AG10803 (cell line): ENCODE results near the gene TMCO4.
"Not testable (repeated sequence)": the region's sequence is repeated elsewhere in the genome, so short reads cannot be mapped to it uniquely, and the experiment has no call there.

Source experiments
- DNase-seq: peaks from one replicate; pipeline ENCODE4 v3.0.0; 2010; ENCODE audit warnings: low read depth
- H3K4me3 ChIP-seq: 2 replicates; pipeline ENCODE4 v1.5.1; 2011; ENCODE audit warnings: mild to moderate bottlenecking, low read length, control low read depth
- CTCF ChIP-seq: conservative IDR thresholded peaks from 2 replicates; pipeline ENCODE4 v1.5.1; 2011; ENCODE audit warnings: mild to moderate bottlenecking, low read length, control low read depth, inconsistent platforms

The TMCO4 gene

DNA sequence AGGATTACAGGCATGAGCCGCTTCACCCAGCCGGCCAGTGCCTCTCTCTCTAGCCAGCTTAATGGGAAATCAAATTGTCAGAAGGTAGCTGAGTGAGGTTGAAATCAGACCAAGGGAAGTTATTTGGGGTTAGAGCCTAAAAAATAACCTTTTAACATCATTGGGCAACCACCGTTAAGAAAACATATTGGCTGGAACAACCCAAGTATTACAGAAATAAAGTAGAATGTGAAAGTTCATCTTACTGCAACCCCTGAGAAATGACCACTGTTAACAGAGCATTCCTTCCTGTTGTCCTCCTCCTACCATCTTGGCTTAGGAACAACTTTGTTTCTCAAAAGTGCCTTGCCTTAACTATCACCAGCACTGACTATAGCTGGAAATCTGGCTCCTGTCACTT lies 18.6 kb upstream of the TMCO4 start:
- no peak for DNase-seq
- TF ChIP-seq CTCF = no peak
- H3K4me3 ChIP-seq = no peak overlapping the region

- no peak for TF ChIP-seq CTCF
- no peak for DNase-seq
- H3K4me3 ChIP-seq = no peak overlapping the region
Measured at GRCh38 chr1:19817160-19817559, 17.4 kb upstream of the TMCO4 start.

GRCh38 chr1:19816737-19817086 lies 17.0 kb upstream of the TMCO4 start:
- not testable (repeated sequence) for H3K4me3 ChIP-seq, DNase-seq

GRCh38 chr1:19815801-19816736 lies 16.4 kb upstream of the TMCO4 start:
- TF ChIP-seq CTCF = no peak
- no peak overlapping the region for H3K4me3 ChIP-seq
- DNase-seq = no peak

DNA sequence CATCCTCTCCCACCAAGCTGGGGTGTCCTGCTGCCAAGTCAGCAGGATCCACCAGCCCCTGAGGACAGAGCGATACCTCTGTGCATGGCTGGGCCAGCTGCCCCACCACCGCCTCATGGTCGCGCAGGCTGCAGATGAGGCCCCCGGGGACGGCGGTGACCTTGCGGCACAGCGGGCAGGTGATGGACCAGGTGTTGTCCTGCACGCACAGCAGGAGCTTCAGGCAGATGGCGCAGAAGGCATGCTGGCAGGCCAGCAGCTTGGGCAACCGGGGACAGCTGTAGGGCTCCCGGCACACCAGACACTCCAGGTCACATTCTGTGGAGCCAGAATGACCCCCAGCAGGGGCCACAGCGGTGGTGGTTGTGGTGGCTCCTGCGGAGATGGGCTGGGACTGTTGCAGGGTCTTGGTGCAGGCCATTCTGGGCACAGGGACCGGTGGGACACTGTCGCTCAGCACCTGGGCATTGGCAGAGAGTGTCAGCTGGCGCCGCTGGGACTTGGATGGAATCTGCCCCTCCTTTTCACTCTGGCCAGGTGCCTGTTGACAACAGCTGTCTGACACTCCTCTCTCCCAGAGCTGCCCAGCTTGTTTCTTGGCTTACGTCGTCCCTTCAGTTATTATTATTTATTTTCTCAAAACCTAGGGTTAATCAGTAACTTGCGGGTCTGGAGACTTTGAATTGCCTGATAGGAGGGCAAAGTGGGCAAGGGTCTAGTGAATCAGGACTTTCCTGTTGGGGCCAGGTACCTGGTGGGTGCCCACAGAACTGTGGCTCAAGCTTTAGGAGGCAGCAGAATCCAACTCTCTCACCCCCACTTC lies 15.2 kb upstream of the TMCO4 start, which contains the start of gene RNF186:
TSS of gene RNF186 (minus strand) at position 603 of the 823 bp plus-strand sequence. CDS start at position 421, 182 bp downstream.
- DNase-seq = no peak
- no peak within 1 kb of the TSS for H3K4me3 ChIP-seq

DNA sequence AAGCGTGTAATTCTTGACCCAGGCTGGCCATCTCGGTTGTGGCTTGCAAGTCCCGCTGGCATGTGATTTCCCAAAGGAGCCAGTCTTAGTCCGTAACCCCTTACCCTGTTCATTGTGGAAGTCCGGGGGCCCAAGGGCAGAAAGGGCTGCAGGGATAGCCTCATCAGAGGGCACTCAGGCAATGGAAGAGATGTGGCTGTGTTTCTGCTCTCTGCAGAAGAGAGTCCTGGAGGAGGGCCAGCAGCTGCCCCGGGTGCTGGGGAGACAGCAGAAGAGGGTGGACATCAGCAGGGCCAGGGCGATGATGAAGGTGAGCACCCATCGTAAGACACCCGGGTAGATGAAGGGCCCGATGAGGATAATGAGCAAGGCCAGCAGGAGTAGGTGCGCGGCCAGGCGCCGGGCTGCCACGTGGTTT lies 14.5 kb upstream of the TMCO4 start:
- no peak overlapping the region for H3K4me3 ChIP-seq
- no peak for TF ChIP-seq CTCF
- no peak for DNase-seq

More for the DNA sequence above, 15.2 kb upstream of the TMCO4 start, which contains the start of gene RNF186:
- TF ChIP-seq CTCF = no peak

GRCh38 chr1:19813643-19813960 lies 13.9 kb upstream of the TMCO4 start:
- no peak for TF ChIP-seq CTCF
- no peak for DNase-seq
- H3K4me3 ChIP-seq = no peak overlapping the region
